Right atrium auricular region (tissue), 2 donors: Measurements from ENCODE around the gene SYNDIG1. TPM values are rescaled to one million over a fixed set of nuclear protein-coding genes. Genes with fewer than 3 reads are reported as not detected.

ENCODE experiments used
- DNase-seq: peaks from one replicate; pipeline ENCODE4 v3.0.0-alpha.2; 2019; ENCODE audit warnings: low spot score
- H3K27ac ChIP-seq, 2 donors: fragments of 200-600 bp; sonication (generic); 1 replicate in 1 of 2; 2 replicates in 1 of 2; pipeline ENCODE4 v1.5.1; 2016 to 2019
- H3K27me3 ChIP-seq, 2 donors: fragments of 200-600 bp; sonication (generic); one replicate each; pipeline versions ENCODE4 v1.5.1 to v1.6.0; 2017 to 2019
- H3K36me3 ChIP-seq: fragments of 200-600 bp; sonication (generic); one replicate; pipeline ENCODE4 v1.5.1; 2016
- H3K4me1 ChIP-seq, 2 donors: fragments of 200-600 bp; sonication (generic); one replicate each; pipeline versions ENCODE4 v1.5.1 to v1.6.0; 2017 to 2019
- H3K4me3 ChIP-seq, 2 donors: fragments of 200-600 bp; sonication (generic); 1 replicate in 1 of 2; 2 replicates in 1 of 2; pipeline ENCODE4 v1.5.1; 2017 to 2019; ENCODE audit warnings: mild to moderate bottlenecking in 1 of 2, moderate library complexity in 1 of 2
- H3K9me3 ChIP-seq, 2 donors: fragments of 200-600 bp; sonication (generic); one replicate each; pipeline ENCODE4 v1.5.1; 2019
- CTCF ChIP-seq, 2 donors: fragments of 200-600 bp; sonication (generic); IDR thresholded peaks; one replicate each; pipeline ENCODE4 v1.5.1; 2019; ENCODE audit warnings: antibody characterized with exemption in 2 of 2
- total RNA-seq, 2 donors: library from RNA; depleted of rRNA; stranded (reverse); fragments of >200 nt; gene quantifications; one replicate each; pipeline ENCODE4 v1.1.0, GENCODE V29; 2016

Gene SYNDIG1
- total RNA-seq, 2 donors from 2014 or later, result 21.7 to 38.1 TPM

DNA sequence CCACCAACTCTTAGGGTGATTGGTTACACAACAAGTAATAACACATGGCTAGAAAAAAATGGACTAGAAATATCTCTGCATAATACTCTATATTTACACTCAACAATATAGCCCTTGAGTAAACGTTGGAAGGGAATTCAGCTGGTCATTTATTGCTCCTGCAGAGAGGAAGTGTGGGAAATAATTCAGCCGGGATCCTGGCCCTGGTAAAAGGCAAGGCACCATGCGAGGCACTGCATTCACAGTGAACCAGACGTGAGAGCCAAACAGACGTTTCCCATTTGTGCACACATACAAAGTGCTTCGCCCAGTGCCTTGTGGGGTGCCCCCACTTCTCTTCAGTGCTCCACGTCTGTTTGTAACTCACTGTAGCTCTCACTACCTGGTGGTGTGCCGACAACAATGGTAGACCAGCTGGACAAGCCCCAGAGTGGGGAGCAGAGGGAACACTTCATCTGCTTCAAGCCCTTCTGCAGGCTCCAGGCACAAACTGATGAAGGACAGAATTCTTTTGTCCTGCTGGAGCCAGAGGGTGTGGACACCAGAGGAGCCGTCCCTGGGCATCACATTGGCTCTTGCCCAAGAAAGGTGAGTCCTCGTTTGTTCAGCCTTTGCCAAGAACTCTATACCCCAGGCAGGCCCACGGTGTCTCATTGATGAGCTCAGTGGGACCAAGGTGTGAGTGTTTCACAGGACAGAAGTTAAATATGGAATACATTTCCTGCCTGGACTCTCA is 18.8 kb downstream of the SYNDIG1 start:
- Histone ChIP-seq H3K27me3 (no peaks in the 10 kb centered on the region), H3K4me1 (peaks cover 0 to 11% of the 10 kb centered on the region in 2 donors), H3K36me3 (no peaks in the 10 kb centered on the region), H3K9me3 (no peaks in the 10 kb centered on the region), H3K4me3 (no peak overlapping the region), H3K27ac (no peak overlapping the region)
- no peak for DNase-seq
- no peak for TF ChIP-seq CTCF (IDR thresholded peaks at IDR 0.05)

GRCh38 chr20:24488800-24489175 is 19.4 kb downstream of the SYNDIG1 start:
- H3K4me3 ChIP-seq, result no peak overlapping the region
- no peaks in the 10 kb centered on the region for H3K36me3 ChIP-seq
- H3K9me3 ChIP-seq, result no peaks in the 10 kb centered on the region
- H3K27me3 ChIP-seq, result no peaks in the 10 kb centered on the region
- TF ChIP-seq CTCF (IDR thresholded peaks at IDR 0.05), result no peak
- no peak for DNase-seq
- no peak overlapping the region for H3K27ac ChIP-seq
- peaks cover 0 to 11% of the 10 kb centered on the region in 2 donors for H3K4me1 ChIP-seq

DNA sequence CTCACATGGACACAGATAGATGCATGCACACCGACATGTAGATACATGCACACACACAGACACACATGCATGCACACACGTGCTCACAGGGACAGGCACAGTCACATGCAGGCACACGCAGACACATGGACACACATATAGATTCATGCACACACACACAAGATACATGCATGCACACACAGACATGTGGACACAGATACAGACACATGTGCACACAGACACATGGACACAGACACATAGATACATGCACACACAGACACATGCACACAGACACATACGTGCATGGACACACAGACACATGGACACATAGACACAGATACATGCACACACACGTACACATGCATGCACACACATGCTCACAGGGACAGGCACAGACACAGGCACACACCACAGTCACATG is 19.8 kb downstream of the SYNDIG1 start:
- TF ChIP-seq CTCF (IDR thresholded peaks at IDR 0.05), result no peak
- no peaks in the 10 kb centered on the region for H3K27me3 ChIP-seq
- no peaks in the 10 kb centered on the region for H3K9me3 ChIP-seq
- no peak for DNase-seq
- H3K36me3 ChIP-seq, result no peaks in the 10 kb centered on the region
- no peak overlapping the region for H3K27ac ChIP-seq
- H3K4me3 ChIP-seq, result no peak overlapping the region
- H3K4me1 ChIP-seq, result peaks cover 0 to 11% of the 10 kb centered on the region in 2 donors

GRCh38 chr20:24489631-24490260 is 20.3 kb downstream of the SYNDIG1 start:
- TF ChIP-seq CTCF (IDR thresholded peaks at IDR 0.05), result no peak
- no peak for DNase-seq
- peaks cover 0 to 11% of the 10 kb centered on the region in 2 donors for H3K4me1 ChIP-seq
- no peaks in the 10 kb centered on the region for H3K27me3 ChIP-seq
- no peak overlapping the region for H3K27ac ChIP-seq
- H3K36me3 ChIP-seq, result no peaks in the 10 kb centered on the region
- H3K4me3 ChIP-seq, result no peak overlapping the region
- no peaks in the 10 kb centered on the region for H3K9me3 ChIP-seq

DNA sequence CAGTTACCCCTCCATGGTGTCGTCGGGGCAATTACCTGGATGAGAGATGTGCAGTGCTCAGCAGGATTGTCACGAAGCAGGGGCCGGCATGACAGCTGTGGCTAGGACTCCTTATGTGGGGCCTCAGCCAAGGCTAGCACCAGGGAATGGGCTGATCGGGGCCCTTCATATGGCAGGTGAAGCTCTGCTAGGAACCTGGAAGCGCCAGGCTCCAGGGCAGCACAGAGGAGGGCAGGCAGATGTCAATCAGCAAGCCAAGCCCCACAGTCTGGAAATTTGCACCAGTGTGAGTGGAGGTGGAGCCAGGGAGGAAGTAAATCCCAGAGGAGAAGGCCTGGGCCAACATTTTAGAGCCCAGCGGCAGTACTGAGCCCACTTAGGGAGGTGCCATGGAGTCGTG is 21.2 kb downstream of the SYNDIG1 start:
- Histone ChIP-seq H3K9me3 (no peaks in the 10 kb centered on the region), H3K36me3 (no peaks in the 10 kb centered on the region), H3K27me3 (no peaks in the 10 kb centered on the region), H3K27ac (no peak overlapping the region), H3K4me3 (no peak overlapping the region), H3K4me1 (peaks cover 0 to 11% of the 10 kb centered on the region in 2 donors)
- no peak for TF ChIP-seq CTCF (IDR thresholded peaks at IDR 0.05)
- DNase-seq, result no peak
